HG03060 (cell line): Measurements from ENCODE around the gene TENM4.

Experiments
- ATAC-seq: cut with Tn5 transposase; IDR thresholded peaks from one replicate; pipeline ENCODE4 v1.9.1; 2021; ENCODE audit warnings: low read depth, moderate number of reproducible peaks; ENCODE audit not compliant: unreplicated experiment

The TENM4 gene

GRCh38 chr11:79046366-79046765 lies 394.5 kb downstream of the TENM4 start:
- no peak for ATAC-seq

GRCh38 chr11:79045800-79046304 lies 395.0 kb downstream of the TENM4 start:
- no peak for ATAC-seq

- ATAC-seq = no peak
Observed at GRCh38 chr11:79045018-79045799, 395.6 kb downstream of the TENM4 start.

GRCh38 chr11:79044201-79044600 lies 396.6 kb downstream of the TENM4 start:
- ATAC-seq = no peak

- no peak for ATAC-seq
Observed at GRCh38 chr11:79043726-79044125, 397.1 kb downstream of the TENM4 start.

- no peak for ATAC-seq
Observed at GRCh38 chr11:79042824-79043223, 398.0 kb downstream of the TENM4 start.

- ATAC-seq = no peak
Observed at GRCh38 chr11:79040348-79040747, 400.5 kb downstream of the TENM4 start.

GRCh38 chr11:79039122-79039521 lies 401.7 kb downstream of the TENM4 start:
- ATAC-seq = no peak

GRCh38 chr11:79035881-79036280 lies 404.9 kb downstream of the TENM4 start:
- ATAC-seq = no peak

- no peak for ATAC-seq
Observed at GRCh38 chr11:79033833-79034232, 407.0 kb downstream of the TENM4 start.

- no peak for ATAC-seq
Observed at GRCh38 chr11:79030448-79030847, 410.4 kb downstream of the TENM4 start.

GRCh38 chr11:79028225-79028624 lies 412.6 kb downstream of the TENM4 start:
- ATAC-seq = no peak

- peak; percentile 73 for ATAC-seq
Observed at GRCh38 chr11:79026803-79027445, 413.9 kb downstream of the TENM4 start.

- ATAC-seq = no peak
Observed at GRCh38 chr11:79025622-79026021, 415.2 kb downstream of the TENM4 start.

- no peak for ATAC-seq
Observed at GRCh38 chr11:79025097-79025496, 415.7 kb downstream of the TENM4 start.

GRCh38 chr11:79022265-79022664 lies 418.6 kb downstream of the TENM4 start:
- no peak for ATAC-seq

GRCh38 chr11:79021601-79022000 lies 419.2 kb downstream of the TENM4 start:
- ATAC-seq = no peak

GRCh38 chr11:79019975-79020374 lies 420.9 kb downstream of the TENM4 start:
- ATAC-seq = no peak

- no peak for ATAC-seq
Observed at GRCh38 chr11:79019277-79019676, 421.6 kb downstream of the TENM4 start.

- ATAC-seq = no peak
Observed at GRCh38 chr11:79018371-79018849, 422.4 kb downstream of the TENM4 start.

- ATAC-seq = no peak
Observed at GRCh38 chr11:79017811-79018210, 423.0 kb downstream of the TENM4 start.

- ATAC-seq = no peak
Observed at GRCh38 chr11:79013509-79013908, 427.3 kb downstream of the TENM4 start.
